ENCODE results near the gene RBM10.
A peak's percentile ranks its signal among the peaks of the same experiment; 100 is the strongest.

Gene RBM10

DNA sequence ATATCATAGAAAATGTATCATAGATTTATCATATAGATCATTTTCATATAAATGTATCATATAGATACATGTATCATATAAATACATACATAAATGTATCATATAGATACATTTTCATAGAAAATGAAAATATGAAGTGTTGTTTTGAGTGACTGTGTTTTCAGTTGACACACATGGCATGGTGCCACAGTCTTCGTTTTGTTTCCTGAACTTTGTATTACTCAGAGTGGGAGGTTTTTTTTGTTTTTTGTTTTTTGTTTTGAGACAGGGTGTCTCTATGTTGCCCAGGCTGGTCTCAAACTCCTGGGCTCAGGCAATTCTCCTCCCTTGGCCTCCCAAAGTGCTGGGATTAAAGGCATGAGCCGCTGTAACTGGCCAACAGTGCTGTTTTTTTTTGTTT lies 3.9 kb downstream of the RBM10 start:
- DNase-seq = no peak

DNA sequence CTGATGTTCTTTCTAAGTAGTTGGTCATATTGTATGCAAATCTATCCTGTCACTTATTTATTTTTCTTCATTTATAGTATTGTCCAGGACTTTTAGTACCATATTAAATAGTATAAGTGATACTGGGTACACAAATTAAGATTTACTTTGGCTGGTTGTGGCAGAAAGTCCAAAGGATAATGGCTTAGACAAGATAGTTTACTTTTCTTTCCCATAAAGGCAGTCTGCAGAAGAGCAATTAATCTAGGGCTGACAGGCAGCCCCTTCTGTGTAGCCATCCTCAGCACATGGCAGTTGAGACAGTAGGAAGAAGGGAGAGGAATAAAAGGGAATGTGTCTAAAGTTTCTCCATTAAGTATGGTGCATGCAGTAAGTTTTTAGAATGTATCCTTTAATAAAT lies 6.4 kb downstream of the RBM10 start:
- no peak for DNase-seq

DNA sequence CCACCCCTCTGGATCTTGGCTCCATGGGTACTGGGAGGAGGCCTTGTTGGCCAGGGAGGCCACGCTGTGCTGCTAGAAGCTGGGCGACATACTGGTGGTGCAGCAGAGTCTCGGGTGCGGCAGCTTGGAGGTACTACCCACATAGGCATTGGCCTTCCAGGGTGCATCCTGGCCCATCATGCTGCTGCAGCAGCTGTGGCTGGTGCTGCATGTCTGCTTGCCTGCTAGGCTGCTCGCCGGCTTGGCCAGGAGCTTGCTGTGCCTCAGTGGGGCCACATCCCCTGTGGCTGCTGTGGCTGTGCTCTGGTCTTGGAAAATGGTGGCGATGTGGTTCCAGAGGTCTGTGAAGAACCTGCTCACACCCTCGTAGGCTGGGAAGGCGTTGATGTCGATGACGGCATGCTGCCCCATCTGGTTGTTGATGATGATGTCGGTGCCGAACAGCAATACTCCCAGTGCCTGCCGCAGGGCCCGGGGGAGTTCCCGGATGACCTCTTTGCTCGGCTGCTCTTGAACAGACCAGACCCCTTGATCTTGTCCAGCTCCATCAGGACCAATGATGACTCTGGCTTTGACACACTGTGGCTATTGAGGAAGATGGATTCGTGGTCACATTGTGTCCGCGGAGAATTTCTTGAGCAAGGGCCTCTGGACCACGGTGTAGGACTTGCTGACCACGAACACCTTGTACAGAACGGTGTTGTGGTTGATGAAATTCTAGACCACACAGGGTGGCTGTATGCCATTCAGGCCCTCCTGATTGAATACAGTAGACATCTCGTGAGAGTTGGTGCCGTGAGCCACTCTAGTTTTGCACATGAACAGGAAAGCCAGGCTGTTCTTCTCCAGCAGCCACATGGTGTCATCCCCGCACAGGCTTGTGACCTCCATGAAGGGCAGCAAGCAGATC lies 11.8 kb downstream of the RBM10 start:
- no peak for DNase-seq

GRCh38 chrX:47158131-47158530 lies 13.1 kb downstream of the RBM10 start:
- DNase-seq = no peak

GRCh38 chrX:47158781-47159180 lies 13.8 kb downstream of the RBM10 start:
- no peak for DNase-seq

- peak in 1 of 51 donors; percentile 0 for DNase-seq
Observed at GRCh38 chrX:47160781-47161180, 15.8 kb downstream of the RBM10 start.

DNA sequence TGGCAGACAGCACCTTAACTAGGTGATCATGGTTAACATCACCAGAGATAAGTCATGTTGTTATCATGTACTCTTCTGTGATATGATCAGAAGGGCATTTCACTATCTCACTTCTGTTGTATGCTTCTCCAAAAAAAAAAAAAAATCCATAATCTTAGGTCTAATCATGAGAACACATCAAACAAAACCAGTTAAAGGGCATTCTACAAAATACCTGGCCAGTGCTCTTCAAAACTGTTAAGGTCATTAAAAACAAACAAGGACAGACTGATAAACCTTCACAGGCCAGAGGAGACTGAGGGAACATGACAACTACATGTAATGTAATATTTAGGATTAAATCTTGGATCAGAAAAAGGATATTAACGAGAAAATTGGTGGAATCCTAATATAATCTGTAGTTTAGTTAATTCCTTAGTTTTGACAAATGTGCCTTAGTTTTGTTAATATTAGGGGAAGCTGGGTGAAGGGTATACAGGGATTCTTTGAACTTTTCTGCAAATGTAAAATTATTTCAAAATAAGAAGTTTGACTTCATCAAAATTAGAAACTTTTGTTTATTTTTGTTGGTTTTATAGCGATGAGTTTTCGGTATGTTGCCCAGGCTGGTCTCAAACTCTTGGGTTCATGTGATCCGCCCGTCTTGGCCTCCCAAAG lies 18.0 kb downstream of the RBM10 start:
- no peak for DNase-seq

- no peak for DNase-seq
Observed at GRCh38 chrX:47164420-47164819, 19.4 kb downstream of the RBM10 start.

DNA sequence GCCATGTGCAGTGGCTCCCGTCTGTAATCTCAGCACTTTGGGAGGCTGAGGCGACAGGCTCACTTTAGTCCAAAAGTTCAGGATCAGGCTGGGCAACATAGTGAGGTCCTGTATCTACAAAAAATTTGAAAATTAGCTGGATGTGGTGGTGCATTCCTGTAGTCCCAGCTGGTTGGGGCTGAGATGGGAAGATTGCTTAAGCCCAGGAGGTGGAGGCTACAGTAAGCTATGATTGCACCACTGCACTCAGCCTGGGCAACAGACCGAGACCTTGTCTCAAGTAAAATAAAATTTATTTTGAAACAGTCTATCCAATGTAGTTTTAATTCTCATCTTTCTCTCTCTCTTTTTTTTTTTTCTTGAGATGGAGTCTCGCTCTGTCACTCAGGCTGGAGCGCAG lies 21.1 kb downstream of the RBM10 start:
- no peak for DNase-seq

DNA sequence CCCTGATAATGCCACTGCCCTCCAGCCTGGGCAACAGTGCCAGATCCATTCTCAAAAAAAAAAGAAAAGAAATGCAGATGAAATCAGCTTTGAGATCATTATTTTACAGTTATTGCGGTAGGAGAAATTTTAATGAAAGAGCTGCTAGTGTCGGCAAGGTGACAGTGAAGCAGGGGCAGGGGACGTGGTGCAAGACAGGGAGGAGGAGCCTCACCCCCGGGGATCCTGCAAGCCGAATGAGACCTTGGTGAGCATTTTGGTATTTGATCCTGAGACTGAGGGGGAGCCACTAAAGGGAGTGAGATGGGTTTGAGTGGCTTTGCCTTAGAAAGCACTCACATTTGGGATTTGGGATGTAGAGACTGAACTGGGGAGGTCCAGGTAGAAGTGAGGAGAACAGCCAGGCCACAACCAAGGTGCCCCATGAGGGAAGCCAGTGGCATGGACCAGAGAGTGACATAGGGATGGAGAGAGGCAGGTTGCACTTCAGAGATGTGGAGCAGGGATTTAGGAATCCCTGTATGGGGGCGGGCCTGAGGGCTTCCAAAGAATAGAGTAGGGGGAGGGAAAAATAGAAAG lies 23.6 kb downstream of the RBM10 start:
- no peak for DNase-seq

DNA sequence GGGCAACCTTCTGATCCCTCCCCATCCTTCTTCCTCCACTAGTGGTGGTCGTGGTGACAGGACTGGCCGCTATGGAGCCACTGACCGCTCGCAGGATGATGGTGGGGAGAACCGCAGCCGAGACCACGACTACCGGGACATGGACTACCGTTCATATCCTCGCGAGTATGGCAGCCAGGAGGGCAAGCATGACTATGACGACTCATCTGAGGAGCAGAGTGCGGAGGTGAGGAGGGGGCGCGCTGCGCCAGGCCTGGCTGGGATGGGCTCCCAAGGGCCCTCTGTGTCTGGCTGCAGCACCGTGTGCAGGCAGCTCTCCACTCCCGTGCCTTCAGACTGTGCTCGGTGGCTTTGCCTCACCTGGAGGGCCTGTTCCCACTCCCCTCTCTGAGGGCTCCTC lies 24.3 kb downstream of the RBM10 start:
- no peak for DNase-seq

DNA sequence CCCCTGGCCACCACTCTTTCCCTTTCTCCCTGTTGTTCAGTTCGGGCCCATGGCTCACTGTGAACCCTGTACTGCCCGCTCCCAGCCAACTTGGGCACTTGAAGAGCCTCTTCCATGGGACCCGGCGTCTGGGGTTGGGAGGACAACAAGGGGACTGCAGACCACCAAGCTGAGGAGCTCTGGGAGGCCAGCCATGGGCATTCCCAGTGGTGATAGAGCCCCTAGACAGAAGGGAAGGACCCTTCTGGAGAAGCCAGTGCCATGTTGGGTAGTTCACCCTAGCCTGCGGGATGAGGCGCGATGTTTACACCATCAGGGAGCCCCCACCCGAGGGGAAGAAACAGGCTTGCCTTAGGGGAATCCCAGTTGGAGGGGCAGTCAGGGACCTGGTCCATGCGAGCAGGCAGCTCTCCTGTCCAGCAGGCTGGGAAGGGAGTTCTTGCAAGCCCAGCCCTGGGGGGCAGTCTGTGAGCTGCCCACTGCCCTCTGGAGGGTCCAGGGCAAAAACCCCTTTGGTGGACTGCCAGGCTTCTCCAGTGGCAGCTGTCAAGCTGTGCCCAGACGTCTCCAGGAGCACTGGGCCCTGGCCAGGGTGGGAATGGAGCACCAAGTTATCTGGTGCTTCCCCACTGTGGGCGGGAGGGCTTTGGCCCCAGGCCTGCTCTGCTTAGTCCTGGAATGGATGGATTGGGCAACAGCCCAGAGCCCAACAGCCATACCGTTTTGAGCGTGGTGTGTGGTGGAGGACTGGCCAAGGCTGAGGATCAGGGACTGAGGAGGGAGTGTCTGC lies 24.9 kb downstream of the RBM10 start:
- peak in 2 of 51 donors; percentile 2 to 10 for DNase-seq

DNA sequence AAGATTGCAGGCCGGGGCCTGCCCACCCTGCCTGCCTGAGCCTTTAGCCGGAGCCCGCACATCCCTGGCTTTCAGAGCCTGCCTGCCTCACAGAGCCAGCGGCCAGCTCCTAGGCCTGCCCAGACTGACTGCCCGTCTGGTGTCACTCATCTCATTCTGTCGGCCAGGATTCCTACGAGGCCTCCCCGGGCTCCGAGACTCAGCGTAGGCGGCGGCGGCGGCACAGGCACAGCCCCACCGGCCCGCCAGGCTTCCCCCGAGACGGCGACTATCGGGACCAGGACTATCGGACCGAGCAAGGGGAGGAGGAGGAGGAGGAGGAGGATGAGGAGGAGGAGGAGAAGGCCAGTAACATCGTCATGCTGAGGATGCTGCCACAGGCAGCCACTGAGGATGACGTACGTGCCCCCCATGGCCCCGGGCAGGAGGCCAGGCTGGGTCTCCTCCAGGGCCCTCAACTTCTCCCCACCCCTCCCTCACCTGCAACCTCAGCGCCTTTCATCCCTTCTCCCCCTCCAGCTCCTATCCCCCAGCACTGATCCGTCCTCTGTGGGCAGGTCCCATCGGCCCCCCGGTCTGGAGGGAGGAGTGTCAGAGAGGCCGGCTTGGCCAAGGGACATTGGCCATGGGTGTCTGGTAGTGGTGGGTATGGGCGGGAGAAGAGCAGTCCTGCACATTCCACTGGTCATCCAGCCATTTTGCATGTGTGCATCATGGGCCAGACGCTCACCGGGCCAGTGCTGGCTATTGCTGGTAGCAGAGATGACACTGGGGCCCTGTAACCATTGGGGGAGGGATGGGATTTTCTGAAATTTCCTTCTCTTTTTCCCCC lies 26.1 kb downstream of the RBM10 start:
- DNase-seq = no peak

DNA sequence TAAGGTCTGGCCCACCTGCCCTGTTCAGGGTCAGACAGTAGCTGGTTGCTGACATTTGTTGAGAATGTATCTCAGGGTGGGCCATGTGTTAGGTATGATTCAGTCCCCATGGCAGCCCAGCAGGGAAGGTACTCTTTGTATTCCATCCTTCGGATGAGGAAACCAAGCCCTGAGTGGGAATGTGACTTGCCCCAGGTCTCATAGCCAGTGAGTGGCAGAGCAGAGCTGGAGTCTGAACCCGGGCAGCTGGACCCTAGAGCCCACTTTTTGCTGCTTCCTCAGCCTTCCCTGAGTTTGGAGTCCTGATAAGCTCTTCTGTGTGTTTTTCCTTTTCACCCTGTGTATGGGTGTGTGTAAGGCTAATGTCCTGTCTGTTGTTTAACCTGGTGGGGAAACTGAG lies 27.0 kb downstream of the RBM10 start:
- no peak for DNase-seq

GRCh38 chrX:47172549-47172948 lies 27.5 kb downstream of the RBM10 start:
- DNase-seq = no peak

- no peak for DNase-seq
Observed at GRCh38 chrX:47172971-47173792, 28.2 kb downstream of the RBM10 start.

GRCh38 chrX:47174376-47174775 lies 29.4 kb downstream of the RBM10 start:
- DNase-seq = no peak

DNA sequence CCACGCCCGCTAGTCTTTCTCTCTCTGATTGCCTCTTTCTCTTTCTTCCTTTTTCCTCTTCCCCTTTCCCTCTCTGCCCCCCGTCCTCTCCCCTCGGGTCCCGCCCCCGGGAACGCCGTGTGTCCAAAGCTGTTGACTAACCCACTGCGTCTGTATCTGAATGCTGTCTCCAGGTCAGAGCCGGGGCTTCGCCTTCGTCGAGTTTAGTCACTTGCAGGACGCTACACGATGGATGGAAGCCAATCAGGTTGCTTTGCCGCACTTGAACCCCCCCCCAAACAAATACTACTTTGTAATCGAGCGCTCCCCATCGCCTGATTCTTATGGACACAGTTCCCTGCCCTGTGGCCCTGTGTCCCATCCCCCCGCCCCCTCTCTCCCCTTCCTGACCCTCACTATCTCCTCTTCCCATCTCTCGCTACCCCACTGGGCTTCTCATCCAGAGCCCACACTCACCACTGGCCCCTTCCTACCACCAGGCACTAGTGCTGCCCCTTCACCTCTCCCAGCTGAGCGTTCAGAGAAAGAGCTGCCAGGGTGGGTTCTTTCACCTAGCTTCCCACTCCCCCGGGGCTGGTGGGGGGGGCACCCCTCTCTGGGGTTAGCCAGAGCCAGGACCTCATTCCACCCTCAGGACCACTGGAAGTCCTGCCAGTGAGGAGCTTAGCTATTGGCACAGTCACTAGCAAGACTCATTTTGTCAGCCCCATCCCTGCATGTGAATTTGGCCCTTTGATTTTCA lies 30.0 kb downstream of the RBM10 start:
- DNase-seq = no peak

DNA sequence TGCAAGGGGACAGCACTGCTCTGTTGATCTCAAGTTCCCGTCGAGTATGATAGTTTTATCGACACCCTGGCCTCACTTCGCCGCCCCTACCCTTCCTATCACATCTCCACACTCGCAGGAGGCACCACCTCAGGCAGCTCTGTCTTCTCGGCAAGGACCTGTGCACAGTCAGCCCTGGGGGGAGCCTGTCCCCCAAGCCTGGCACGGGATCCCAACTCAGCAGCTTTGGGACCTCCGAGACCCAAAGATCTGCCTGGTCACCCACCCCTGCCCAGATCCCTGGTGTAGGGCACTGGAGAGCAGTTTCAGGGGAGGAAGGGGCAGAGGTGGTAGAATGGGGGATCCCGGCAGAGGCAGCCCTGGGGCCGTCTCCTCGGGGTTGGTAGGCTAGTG lies 30.6 kb downstream of the RBM10 start:
- no peak for DNase-seq

Data from hypothalamus (tissue), 51 donors.